HG03097 (cell line): ENCODE measurements around the gene JADE3.
"Not testable (repeated sequence)": the region's sequence is repeated elsewhere in the genome, so short reads cannot be mapped to it uniquely, and the experiment has no call there.

Experiments used
- ATAC-seq: cut with Tn5 transposase; IDR thresholded peaks from one replicate; pipeline ENCODE4 v1.9.1; 2021; ENCODE audit not compliant: unreplicated experiment, low FRiP score

The JADE3 gene

DNA sequence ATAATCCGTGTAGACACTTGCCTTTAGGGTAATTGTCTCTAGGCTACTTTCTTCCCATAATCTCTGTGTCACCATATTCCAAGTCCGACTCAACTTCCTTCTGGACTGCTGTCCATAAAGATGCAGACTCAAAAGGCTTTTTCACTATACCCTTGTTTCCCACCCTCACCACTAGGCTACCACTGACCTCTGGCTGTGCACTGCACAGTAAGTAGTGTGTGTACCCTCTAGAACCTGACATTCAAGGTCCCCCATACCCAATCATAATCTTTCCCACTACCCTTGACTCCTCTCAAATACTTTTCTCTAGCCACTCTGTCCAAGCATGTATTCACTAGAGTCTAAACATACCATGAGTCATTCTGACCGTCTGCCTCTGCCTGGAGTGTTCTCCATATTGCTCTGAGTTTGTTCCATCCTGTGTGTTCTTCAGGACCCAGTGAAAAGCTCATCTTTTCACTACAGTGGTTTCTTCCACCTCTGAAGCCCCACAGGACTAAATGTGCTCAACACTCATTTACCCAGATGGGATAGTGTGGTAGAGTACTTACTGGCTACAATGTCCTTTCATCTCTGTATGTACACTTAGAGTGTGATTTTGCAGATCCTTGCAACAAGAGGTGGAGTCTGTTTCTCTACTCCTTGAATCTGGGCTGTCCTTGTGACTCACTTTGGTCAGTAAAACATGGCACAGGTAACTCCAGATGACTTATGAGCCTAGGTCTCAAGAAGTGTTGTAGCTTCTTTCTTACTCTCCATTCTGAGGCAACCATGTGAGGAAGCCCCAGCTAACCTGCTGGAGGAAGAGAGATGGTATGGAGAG is 17.4 kb downstream of the JADE3 start:
- ATAC-seq: no peak

GRCh38 chrX:46935295-46935694 is 23.1 kb downstream of the JADE3 start:
- no peak for ATAC-seq

- ATAC-seq: no peak
Measured at GRCh38 chrX:46938589-46938988, 26.4 kb downstream of the JADE3 start.

- ATAC-seq: no peak
Measured at GRCh38 chrX:46941341-46941740, 29.1 kb downstream of the JADE3 start.

- ATAC-seq: no peak
Measured at GRCh38 chrX:46953137-46953527, 40.9 kb downstream of the JADE3 start.

GRCh38 chrX:46953597-46953996 is 41.4 kb downstream of the JADE3 start:
- ATAC-seq: no peak

GRCh38 chrX:46954716-46955115 is 42.5 kb downstream of the JADE3 start:
- ATAC-seq: no peak

DNA sequence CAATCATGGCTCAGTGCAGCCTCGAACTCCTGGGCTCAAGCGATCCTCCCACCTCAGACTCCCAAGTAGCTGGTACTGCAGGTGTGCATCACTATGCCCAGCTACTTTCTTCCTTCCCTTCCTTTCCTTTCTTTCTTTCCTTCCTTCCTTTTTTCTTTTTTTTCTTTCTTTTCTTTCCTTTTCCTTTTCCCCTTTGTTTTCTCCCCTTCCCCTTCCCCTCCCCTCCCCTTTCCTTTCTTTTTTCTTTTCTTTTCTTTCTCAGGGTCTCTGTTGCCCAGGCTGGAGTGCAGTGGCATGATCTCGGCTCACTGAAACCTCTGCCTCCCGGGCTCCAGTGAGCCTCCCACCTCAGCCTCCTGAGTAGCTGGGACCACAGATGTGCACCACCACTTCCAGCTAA is 44.4 kb downstream of the JADE3 start:
- not testable (repeated sequence) for ATAC-seq

DNA sequence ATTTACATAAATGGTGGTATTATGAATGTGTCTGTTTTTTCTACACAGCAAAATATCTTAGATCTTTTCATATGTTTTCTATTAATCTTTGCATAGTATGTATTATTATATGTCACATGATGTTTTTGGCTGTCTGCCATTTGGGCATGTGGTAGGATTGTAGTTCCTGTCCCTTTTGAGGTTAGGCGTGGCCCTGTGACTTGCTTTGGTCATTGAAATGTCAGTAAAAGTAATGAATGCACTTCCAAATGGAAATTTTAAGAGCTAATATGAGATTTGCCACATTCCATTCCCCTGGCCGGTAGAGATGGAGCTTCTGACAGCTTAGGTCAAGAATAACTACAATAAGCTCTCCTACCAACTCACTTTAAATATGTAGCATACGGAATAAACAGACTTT is 45.1 kb downstream of the JADE3 start:
- ATAC-seq: no peak

DNA sequence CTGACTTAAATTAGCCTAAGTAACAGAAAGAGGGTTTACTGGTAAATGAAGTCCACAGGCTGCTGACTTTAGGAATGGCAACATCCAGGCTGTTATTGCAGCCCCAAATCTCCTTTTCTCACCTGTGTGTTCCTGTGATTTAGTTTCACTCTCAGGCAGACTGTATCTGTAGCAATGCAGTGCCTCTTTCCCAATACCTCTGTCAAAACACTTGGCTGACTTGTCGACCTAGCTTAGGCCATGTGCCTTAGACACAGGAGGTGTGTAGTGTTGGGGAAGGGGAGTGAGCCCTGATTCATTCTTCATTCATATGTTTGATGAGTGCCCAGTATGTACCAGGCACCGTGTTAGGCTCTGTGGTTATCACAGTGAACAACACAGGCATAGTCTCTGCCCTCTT is 46.9 kb downstream of the JADE3 start:
- no peak for ATAC-seq

GRCh38 chrX:46959985-46960700 is 47.9 kb downstream of the JADE3 start:
- ATAC-seq: no peak

GRCh38 chrX:46961097-46961496 is 48.9 kb downstream of the JADE3 start:
- ATAC-seq: no peak

GRCh38 chrX:46961574-46962283 is 49.5 kb downstream of the JADE3 start:
- no peak for ATAC-seq

DNA sequence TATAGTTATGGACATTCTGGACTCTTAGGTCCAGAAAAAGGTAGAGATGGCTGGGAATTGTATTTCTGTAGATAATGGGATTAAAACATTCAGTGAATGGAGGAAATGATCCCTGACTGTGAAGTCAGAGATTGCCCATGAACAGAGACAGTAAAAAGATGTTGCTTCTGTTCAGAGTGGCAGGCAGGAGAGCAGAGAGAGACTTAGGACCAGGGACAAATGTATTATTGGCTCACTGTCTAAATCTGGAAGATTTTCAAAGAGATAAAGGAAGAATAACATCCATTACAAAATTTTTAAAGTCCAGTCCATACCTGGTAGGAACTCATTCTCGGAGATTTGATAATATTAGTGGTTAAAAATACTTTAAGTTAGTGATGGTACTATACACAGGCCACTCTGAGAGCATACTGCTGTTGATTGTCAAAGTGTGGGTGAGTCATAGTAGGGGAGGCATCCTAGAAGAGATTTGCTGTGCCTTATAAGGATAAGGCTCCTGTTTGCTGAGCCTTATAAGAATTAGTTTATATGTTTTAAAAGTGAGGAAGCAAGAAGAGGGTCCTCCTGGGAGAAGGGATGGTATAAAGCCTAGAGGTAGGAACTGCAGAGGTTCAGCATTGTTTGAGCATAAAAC is 53.0 kb downstream of the JADE3 start:
- ATAC-seq: no peak

GRCh38 chrX:46967547-46967946 is 55.3 kb downstream of the JADE3 start:
- ATAC-seq: no peak

GRCh38 chrX:46977046-46977445 is 64.8 kb downstream of the JADE3 start:
- ATAC-seq: not testable (repeated sequence)

DNA sequence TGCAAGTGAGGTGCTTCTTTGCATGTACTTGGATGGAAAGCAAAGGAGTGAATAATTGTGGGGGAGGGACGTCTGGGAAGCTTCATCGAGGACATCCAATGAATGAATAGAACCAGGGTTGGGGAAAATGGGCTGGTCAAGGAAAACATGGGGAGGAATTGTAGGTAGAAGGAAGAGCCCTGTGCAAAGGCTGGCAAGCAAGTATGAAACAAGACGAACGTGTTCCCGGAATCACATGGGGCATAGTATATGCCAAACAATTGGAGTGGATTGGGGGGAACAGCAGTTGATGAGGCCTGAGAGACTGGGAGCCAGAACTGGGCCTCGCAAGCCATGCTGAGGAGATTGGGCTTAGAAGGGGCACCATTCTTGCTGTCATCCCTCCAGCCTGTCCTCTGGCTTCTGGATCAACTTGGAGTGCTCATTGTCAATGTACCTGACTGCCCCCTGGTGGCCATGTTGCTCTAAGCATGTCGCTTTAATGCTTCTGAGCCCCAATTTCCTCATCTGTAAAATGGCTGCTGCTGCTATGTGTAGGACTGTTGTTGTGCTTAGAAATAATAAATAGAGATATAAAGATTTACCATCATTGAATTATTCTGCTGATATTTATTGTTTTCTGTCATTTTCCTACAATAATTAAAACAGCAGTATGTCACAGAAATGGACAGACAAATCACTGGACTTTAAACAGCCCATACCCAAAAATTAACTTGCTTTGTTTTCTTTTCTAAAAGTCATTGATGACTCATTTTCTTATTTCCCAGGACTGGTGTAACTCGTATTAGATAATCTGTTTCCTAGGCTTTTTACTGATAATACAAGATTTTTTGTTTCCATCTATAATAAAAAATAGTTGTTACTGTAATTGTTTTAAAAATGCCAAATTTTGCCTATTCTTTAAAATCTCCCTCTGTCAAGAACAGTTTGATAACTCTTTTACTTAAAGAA is 66.4 kb downstream of the JADE3 start:
- no peak for ATAC-seq

GRCh38 chrX:46984705-46985104 is 72.5 kb downstream of the JADE3 start:
- ATAC-seq: no peak

DNA sequence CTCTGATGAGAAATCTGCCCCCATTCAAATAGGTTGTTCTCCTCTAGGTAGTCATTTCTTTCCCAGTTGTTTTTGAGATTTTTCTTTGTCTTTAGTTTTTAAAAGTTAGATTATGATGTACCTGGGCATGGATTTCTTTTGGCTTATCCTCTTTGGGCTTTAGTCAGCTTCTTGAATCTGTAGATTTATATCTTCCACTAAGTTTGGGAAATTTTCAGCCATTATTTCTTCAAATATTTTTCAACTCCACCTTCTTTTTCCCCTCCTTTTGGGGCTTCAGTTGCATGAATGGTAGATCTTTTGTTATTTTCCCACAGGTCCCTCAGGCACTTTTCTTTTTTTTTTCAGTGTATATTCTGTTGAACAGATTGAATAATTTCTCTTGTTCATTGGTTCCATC is 77.3 kb downstream of the JADE3 start:
- ATAC-seq: no peak

DNA sequence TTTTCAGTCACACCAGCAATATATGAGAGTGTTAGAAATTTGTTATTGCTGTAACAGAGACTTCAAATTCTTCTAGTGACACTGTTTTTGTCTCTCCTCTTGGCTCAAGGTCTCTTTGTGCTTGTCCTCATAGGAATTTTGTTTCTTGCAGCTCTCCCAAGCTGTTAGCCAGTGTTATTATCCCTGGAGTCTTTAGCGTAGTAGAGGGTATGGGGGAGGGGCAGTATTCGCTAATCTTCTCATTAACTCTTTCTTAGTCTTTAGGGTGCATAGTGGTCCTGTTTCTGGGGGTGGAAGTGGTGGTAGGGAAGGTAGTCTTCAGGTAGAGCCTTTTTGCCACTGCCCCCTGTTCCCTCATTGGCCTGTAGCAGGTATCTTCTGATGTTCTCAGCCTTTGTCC is 79.4 kb downstream of the JADE3 start:
- no peak for ATAC-seq
